Effector memory CD8-positive, alpha-beta T cell (primary cell): ENCODE data around the gene NCBP2L.

ENCODE experiments used
- ATAC-seq: fragments of 150-1000 bp; cut with Tn5 transposase; replicated peaks from 2 replicates; pipeline ENCODE4 v1.10.0; 2021; ENCODE audit warnings: mild to moderate bottlenecking, moderate library complexity
- DNase-seq, 3 experiments: peaks; one replicate each; pipeline ENCODE4 v3.0.0; 2021
- H3K27ac Mint-ChIP-seq, 2 donors: one replicate each; pipeline ENCODE4 v1.8.0; 2022; ENCODE audit warnings: mild to moderate bottlenecking in 2 of 2, mixed read lengths in 2 of 2, moderate library complexity in 2 of 2
- H3K27me3 Mint-ChIP-seq, 2 donors: one replicate each; pipeline ENCODE4 v1.8.0; 2022; ENCODE audit warnings: mixed read lengths in 2 of 2
- H3K36me3 Mint-ChIP-seq: one replicate; pipeline ENCODE4 v1.8.0; 2022; ENCODE audit warnings: mild to moderate bottlenecking, moderate library complexity, mixed read lengths; ENCODE audit not compliant: insufficient read depth
- H3K4me1 Mint-ChIP-seq, 2 donors: one replicate each; pipeline ENCODE4 v1.8.0; 2022; ENCODE audit warnings: low read depth in 2 of 2, mixed read lengths in 2 of 2
- H3K4me3 Mint-ChIP-seq, 2 donors: one replicate each; pipeline ENCODE4 v1.8.0; 2022; ENCODE audit warnings: mild to moderate bottlenecking in 2 of 2, mixed read lengths in 2 of 2, moderate library complexity in 2 of 2
- H3K9me3 Mint-ChIP-seq, 2 donors: one replicate each; pipeline ENCODE4 v1.8.0; 2022; ENCODE audit warnings: mixed read lengths in 2 of 2

Gene NCBP2L

GRCh38 chrX:107831071-107831730, 53.7 kb downstream of the NCBP2L start:
- Mint-ChIP-seq H3K9me3 (no peaks in the 10 kb centered on the region), H3K4me1 (peaks cover 3 to 16% of the 10 kb centered on the region in 2 donors), H3K36me3 (no peaks in the 10 kb centered on the region), H3K27me3 (no peaks in the 10 kb centered on the region), H3K27ac (peak overlapping the region in 1 of 2 donors; percentile 35), H3K4me3 (no peak overlapping the region)
- ATAC-seq, result no peak
- no peak for DNase-seq

GRCh38 chrX:107834275-107835201, 57.0 kb downstream of the NCBP2L start:
- Mint-ChIP-seq H3K9me3 (no peaks in the 10 kb centered on the region), H3K27ac (no peak overlapping the region), H3K36me3 (no peaks in the 10 kb centered on the region), H3K4me1 (peaks cover 3 to 6% of the 10 kb centered on the region in 2 donors), H3K4me3 (no peak overlapping the region), H3K27me3 (no peaks in the 10 kb centered on the region)
- no peak for DNase-seq
- ATAC-seq, result no peak

- DNase-seq (no peak), ATAC-seq (no peak)
- Mint-ChIP-seq H3K27me3 (no peaks in the 10 kb centered on the region), H3K9me3 (no peaks in the 10 kb centered on the region), H3K4me1 (peaks cover 3 to 4% of the 10 kb centered on the region in 2 donors), H3K27ac (no peak overlapping the region), H3K4me3 (no peak overlapping the region), H3K36me3 (no peaks in the 10 kb centered on the region)
These were observed 59.4 kb downstream of the NCBP2L start for GRCh38 chrX:107836958-107837357.

- peaks cover 3 to 4% of the 10 kb centered on the region in 2 donors for H3K4me1 Mint-ChIP-seq
- ATAC-seq (no peak), DNase-seq (no peak)
- no peak overlapping the region for H3K27ac Mint-ChIP-seq
- H3K9me3 Mint-ChIP-seq, result no peaks in the 10 kb centered on the region
- H3K4me3 Mint-ChIP-seq, result no peak overlapping the region
- H3K36me3 Mint-ChIP-seq, result peaks cover 3% of the 10 kb centered on the region
- no peaks in the 10 kb centered on the region for H3K27me3 Mint-ChIP-seq
These were observed 63.4 kb downstream of the NCBP2L start for GRCh38 chrX:107840971-107841370.

- Mint-ChIP-seq H3K4me1 (peaks cover 1 to 4% of the 10 kb centered on the region in 2 donors), H3K9me3 (no peaks in the 10 kb centered on the region), H3K4me3 (no peak overlapping the region), H3K27ac (no peak overlapping the region), H3K36me3 (peaks cover 3% of the 10 kb centered on the region), H3K27me3 (no peaks in the 10 kb centered on the region)
- DNase-seq (no peak), ATAC-seq (no peak)
These were observed 65.3 kb downstream of the NCBP2L start for GRCh38 chrX:107842715-107843400.
